MCF 10A (cell line): ENCODE data around the gene FOXO6. TPM values are rescaled to one million over a fixed set of nuclear protein-coding genes. Genes with fewer than 3 reads are reported as not detected.

Source experiments
- BruUV-seq: library from RNA; stranded (reverse); fragments of 400-500 nt; replicated peaks from 2 replicates; lab custom pipeline; 2021; lab: Mats Ljungman, UMichigan
- CTCF ChIA-PET: fragments of 300-600 bp; sonication (Branson Sonifier 250); formaldehyde crosslinking; extraction: SDS; loops from one replicate; lab custom pipeline; 2021; ENCODE audit warnings: antibody characterized with exemption, inconsistent platforms; lab: Yijun Ruan, JAX
- POLR2A ChIA-PET: fragments of 300-600, 350-650 bp; sonication (Branson Sonifier 250); formaldehyde crosslinking; extraction: SDS; loops from one replicate; lab custom pipeline; 2020; ENCODE audit warnings: antibody characterized with exemption, inconsistent platforms; lab: Yijun Ruan, JAX
- DNase-seq: peaks from one replicate; pipeline ENCODE4 v3.0.0-alpha.2; 2018; ENCODE audit not compliant: unreplicated experiment
- H3K27ac Mint-ChIP-seq: one replicate; pipeline ENCODE4 v1.8.0; 2022; ENCODE audit warnings: mild to moderate bottlenecking, low read depth, mixed read lengths; ENCODE audit not compliant: unreplicated experiment
- H3K27me3 Mint-ChIP-seq: one replicate; pipeline ENCODE4 v1.8.0; 2022; ENCODE audit warnings: mixed read lengths; ENCODE audit not compliant: insufficient read depth, unreplicated experiment
- H3K36me3 Mint-ChIP-seq: one replicate; pipeline ENCODE4 v1.8.0; 2022; ENCODE audit warnings: mild to moderate bottlenecking, moderate library complexity, mixed read lengths; ENCODE audit not compliant: insufficient read depth, unreplicated experiment
- H3K4me1 Mint-ChIP-seq: one replicate; pipeline ENCODE4 v1.8.0; 2022; ENCODE audit warnings: mixed read lengths; ENCODE audit not compliant: insufficient read depth, unreplicated experiment
- H3K4me3 Mint-ChIP-seq: one replicate; pipeline ENCODE4 v1.8.0; 2022; ENCODE audit warnings: mild to moderate bottlenecking, moderate library complexity, mixed read lengths; ENCODE audit not compliant: unreplicated experiment
- H3K9me3 Mint-ChIP-seq: one replicate; pipeline ENCODE4 v1.8.0; 2022; ENCODE audit warnings: mixed read lengths; ENCODE audit not compliant: unreplicated experiment
- CTCF ChIP-seq: fragments of 200-600 bp; IDR thresholded peaks from one replicate; pipeline ENCODE4 v1.8.0; 2022; ENCODE audit warnings: antibody characterized with exemption, mild to moderate bottlenecking; ENCODE audit not compliant: unreplicated experiment
- intact Hi-C: fragments of 100-400 bp; cut with micrococcal nuclease; formaldehyde crosslinking; loops from 2 replicates; pipeline ENCODE4 v1.14.1; 2022
- total RNA-seq: library from RNA; stranded (reverse); gene quantifications from 2 replicates; pipeline ENCODE4 v1.2.3, GENCODE V29; 2022

FOXO6 gene
- total RNA-seq, 1 experiment from 2014 or later: 0.28 TPM

GRCh38 chr1:41370756-41371420 lies 9.7 kb downstream of the FOXO6 start:
- H3K36me3 Mint-ChIP-seq: no peaks in the 10 kb centered on the region
- peaks cover 18% of the 10 kb centered on the region for H3K27me3 Mint-ChIP-seq
- no peak overlapping the region for H3K4me3 Mint-ChIP-seq
- DNase-seq: no peak
- ChIA-PET CTCF (no interaction called here), POLR2A (no interaction called here)
- no peak for TF ChIP-seq CTCF
- intact Hi-C loops: no loop called here
- no peaks in the 10 kb centered on the region for H3K9me3 Mint-ChIP-seq
- H3K4me1 Mint-ChIP-seq: peaks cover 18% of the 10 kb centered on the region
- no TSS peak for BruUV-seq
- H3K27ac Mint-ChIP-seq: no peak overlapping the region

GRCh38 chr1:41371630-41372599 lies 10.7 kb downstream of the FOXO6 start:
- Mint-ChIP-seq H3K27me3 (peaks cover 18% of the 10 kb centered on the region), H3K4me1 (peaks cover 18% of the 10 kb centered on the region), H3K4me3 (no peak overlapping the region), H3K27ac (no peak overlapping the region), H3K36me3 (peaks cover 6% of the 10 kb centered on the region), H3K9me3 (no peaks in the 10 kb centered on the region)
- no peak for TF ChIP-seq CTCF
- intact Hi-C loops: no loop called here
- peak; percentile 34 for DNase-seq
- CTCF ChIA-PET: interaction anchor here (0.7 to 1.1 kb wide), 2 partner anchors 16 to 46 kb away, joined by 3 read pairs; no protein-coding TSS in a partner anchor
- POLR2A ChIA-PET: no interaction called here
- no TSS peak for BruUV-seq

- H3K4me1 Mint-ChIP-seq: peaks cover 18% of the 10 kb centered on the region
- no peak for DNase-seq
- ChIA-PET POLR2A (no interaction called here), CTCF (interaction anchor here (0.7 to 1.1 kb wide), 2 partner anchors 16 to 45 kb away, joined by 3 read pairs; no protein-coding TSS in a partner anchor)
- H3K9me3 Mint-ChIP-seq: no peaks in the 10 kb centered on the region
- no peak for TF ChIP-seq CTCF
- intact Hi-C loops: no loop called here
- BruUV-seq: no TSS peak
- H3K27ac Mint-ChIP-seq: no peak overlapping the region
- peaks cover 6% of the 10 kb centered on the region for H3K36me3 Mint-ChIP-seq
- H3K4me3 Mint-ChIP-seq: no peak overlapping the region
- H3K27me3 Mint-ChIP-seq: peaks cover 15% of the 10 kb centered on the region
Observed at GRCh38 chr1:41372600-41372993, 11.4 kb downstream of the FOXO6 start.

- Mint-ChIP-seq H3K4me1 (peaks cover 18% of the 10 kb centered on the region), H3K27me3 (peaks cover 11% of the 10 kb centered on the region), H3K4me3 (no peak overlapping the region), H3K27ac (no peak overlapping the region), H3K9me3 (no peaks in the 10 kb centered on the region), H3K36me3 (peaks cover 6% of the 10 kb centered on the region)
- CTCF ChIA-PET: no interaction called here
- no peak for TF ChIP-seq CTCF
- BruUV-seq: no TSS peak
- intact Hi-C loops: no loop called here
- POLR2A ChIA-PET: interaction anchor here (0.6 kb wide), 1 partner anchor 25 kb away, joined by 3 read pairs; no protein-coding TSS in a partner anchor
- DNase-seq: no peak
Observed at GRCh38 chr1:41373373-41373772, 12.1 kb downstream of the FOXO6 start.
